Stimulated activated CD8-positive, alpha-beta memory T cell treated with anti-CD3 and anti-CD28 coated beads, Interleukin-7, amount 100 ng/mL, for 1 hour (primary cell): ENCODE results near the gene PGLYRP1.

Source experiments
- DNase-seq, 2 donors: peaks; one replicate each; pipeline ENCODE4 v3.0.0-alpha.2; 2020; ENCODE audit warnings: low read depth in 2 of 2

Gene PGLYRP1

DNA sequence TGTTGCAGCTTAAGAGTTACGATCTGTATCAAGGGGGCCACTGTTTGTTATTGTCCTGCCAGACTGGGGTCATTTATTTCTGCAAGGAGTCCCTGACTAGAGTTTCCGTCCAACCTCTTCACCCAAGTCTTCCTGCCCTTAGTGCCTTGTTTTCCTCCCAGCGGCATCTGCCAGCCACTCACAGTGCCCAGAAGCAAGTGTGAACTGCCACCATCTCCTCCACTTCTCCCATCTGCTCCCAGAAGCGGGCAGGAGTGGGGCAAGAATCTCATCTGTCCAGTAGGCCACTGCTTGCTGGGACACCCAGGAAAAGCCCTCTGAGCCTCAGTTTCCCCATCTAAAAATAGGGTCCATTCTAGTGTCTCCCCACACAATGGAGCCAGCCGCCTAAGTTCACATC is 53.2 kb downstream of the PGLYRP1 start:
- DNase-seq, result no peak
